Endothelial cell of umbilical vein (primary cell): ENCODE results near the gene WDR86. TPM values are rescaled to one million over a fixed set of nuclear protein-coding genes. Genes with fewer than 3 reads are reported as not detected.

Experiments used
- BruUV-seq: library from RNA; stranded (reverse); fragments of 400-500 nt; replicated peaks from 2 replicates; lab custom pipeline; 2021; lab: Mats Ljungman, UMichigan
- CTCF ChIA-PET: fragments of 300-600, 350-600 bp; sonication (Branson Sonifier 250); formaldehyde crosslinking; loops from one replicate; lab custom pipeline; 2021; ENCODE audit warnings: antibody characterized with exemption, inconsistent platforms; lab: Charles Lee
- POLR2A ChIA-PET: fragments of 300-600, 350-600 bp; sonication (Branson Sonifier 250); formaldehyde crosslinking; loops from one replicate; lab custom pipeline; 2021; ENCODE audit warnings: antibody characterized with exemption, inconsistent platforms; lab: Charles Lee
- DNase-seq: peaks from one replicate; pipeline ENCODE4 v3.0.0-alpha.2; 2011; ENCODE audit warnings: low read depth, low spot score
- FAIRE-seq: peaks from 2 replicates; lab custom pipeline; 2011; peaks lifted over from hg19 to GRCh38; lab: Jason Lieb, UNC
- H2AFZ ChIP-seq: 2 replicates; pipeline ENCODE4 v1.6.0; 2012; ENCODE audit warnings: low read depth, low read length, control low read depth, inconsistent platforms
- H3K27ac ChIP-seq: 2 replicates; pipeline ENCODE4 v1.5.1; 2011; ENCODE audit warnings: low read depth, mild to moderate bottlenecking, control low read depth, low read length, moderate library complexity; ENCODE audit not compliant: insufficient read depth
- H3K27me3 ChIP-seq, 2 experiments: 2 replicates each; pipeline versions ENCODE4 v1.6.0 to v1.6.1; 2011; ENCODE audit warnings: low read length in 2 of 2, mixed read lengths in 1 of 2; ENCODE audit not compliant: control insufficient read depth in 2 of 2, insufficient read depth in 2 of 2
- H3K36me3 ChIP-seq, 2 experiments: 2 replicates in 1 of 2; 3 replicates in 1 of 2; pipeline ENCODE4 v1.5.1; 2011; ENCODE audit warnings: low read length in 2 of 2, mild to moderate bottlenecking in 1 of 2, moderate library complexity in 1 of 2; ENCODE audit not compliant: control insufficient read depth in 2 of 2, insufficient read depth in 2 of 2; ENCODE audit errors: extremely low read depth in 1 of 2
- H3K4me1 ChIP-seq: 3 replicates; pipeline ENCODE4 v1.5.1; 2011; ENCODE audit warnings: mild to moderate bottlenecking, low read length; ENCODE audit not compliant: control insufficient read depth, insufficient read depth; ENCODE audit errors: extremely low read depth
- H3K4me2 ChIP-seq: 2 replicates; pipeline ENCODE4 v1.6.1; 2011; ENCODE audit warnings: low read length, control low read depth, mixed read lengths; ENCODE audit not compliant: insufficient read depth
- H3K4me3 ChIP-seq, 3 experiments: fragments of 200-600 bp in 1 of 3; sonication (generic), shearing (Covaris generic) in 1 of 3; replicated peaks in 1 of 3; 2 replicates each; pipeline ENCODE4 v1.5.1; 2011 to 2016; ENCODE audit warnings: control low read depth in 3 of 3, low read length in 3 of 3, mild to moderate bottlenecking in 2 of 3, inconsistent platforms in 1 of 3, low read depth in 1 of 3, moderate library complexity in 1 of 3; ENCODE audit not compliant: insufficient read depth in 1 of 3
- H3K79me2 ChIP-seq: 2 replicates; pipeline ENCODE4 v1.6.0; 2012; ENCODE audit warnings: low read length, inconsistent platforms; ENCODE audit not compliant: control insufficient read depth, insufficient read depth
- H3K9ac ChIP-seq: replicated peaks from 2 replicates; pipeline ENCODE3; 2011; ENCODE audit warnings: low read length, control low read depth; ENCODE audit not compliant: insufficient read depth; ENCODE audit errors: extremely low read depth
- H3K9me1 ChIP-seq: replicated peaks from 3 replicates; pipeline ENCODE4 v1.6.0; 2011; ENCODE audit warnings: mild to moderate bottlenecking, low read length; ENCODE audit not compliant: control insufficient read depth, insufficient read depth; ENCODE audit errors: extremely low read depth
- H3K9me3 ChIP-seq: replicated peaks from 2 replicates; pipeline ENCODE4 v1.5.1; 2012; ENCODE audit warnings: low read length, inconsistent platforms; ENCODE audit not compliant: control insufficient read depth, insufficient read depth
- H4K20me1 ChIP-seq: replicated peaks from 2 replicates; pipeline ENCODE3; 2011; ENCODE audit warnings: mild to moderate bottlenecking, low read length; ENCODE audit not compliant: control insufficient read depth, insufficient read depth; ENCODE audit errors: extremely low read depth
- CTCF ChIP-seq, 2 donors: IDR thresholded peaks; 1 replicate in 1 of 2; 2 replicates in 1 of 2; pipeline ENCODE4 v1.5.1; 2011; ENCODE audit warnings: low read length in 2 of 2, mild to moderate bottlenecking in 2 of 2, moderate library complexity in 2 of 2, control low read depth in 1 of 2, inconsistent platforms in 1 of 2, low read depth in 1 of 2; ENCODE audit not compliant: insufficient read depth in 1 of 2; ENCODE audit errors: extremely low read depth in 1 of 2
- EZH2 ChIP-seq: IDR thresholded peaks from 2 replicates; pipeline ENCODE4 v1.6.1; 2012; ENCODE audit warnings: borderline replicate concordance, low read depth, mild to moderate bottlenecking, moderate library complexity, low read length, inconsistent platforms; ENCODE audit not compliant: severe bottlenecking
- GATA2 ChIP-seq: IDR thresholded peaks from 2 replicates; pipeline ENCODE4 v1.7.0; 2011; ENCODE audit warnings: low read depth, mild to moderate bottlenecking, moderate library complexity, mixed read lengths, low read length; ENCODE audit not compliant: insufficient read length, insufficient read depth
- MAX ChIP-seq: IDR thresholded peaks from 2 replicates; pipeline ENCODE4 v1.6.1; 2011; ENCODE audit not compliant: insufficient read depth, insufficient read length
- dilution Hi-C: fragments of 300-500 bp; cut with MboI; formaldehyde crosslinking; loops from one replicate; pipeline ENCODE4 v1.15.0; 2019; ENCODE audit warnings: low sequenced_read_pairs; ENCODE audit not compliant: extremely low pct_ligation_motif_present
- intact Hi-C: fragments of 100-400 bp; cut with micrococcal nuclease; formaldehyde crosslinking; loops from one replicate; pipeline ENCODE4 v1.10.0; 2022
- polyA plus RNA-seq, 4 experiments: library from polyadenylated mRNA; depleted of rRNA in 3 of 4; stranded (reverse) in 3 of 4; unstranded in 1 of 4; fragments of >200 nt; gene quantifications; 2 replicates each; pipeline versions ENCODE4 v1.2.1 to v1.2.3, GENCODE V29; 2011 to 2012; ENCODE audit warnings: missing spikeins in 1 of 4
- total RNA-seq: library from RNA; stranded (reverse); gene quantifications from 2 replicates; pipeline ENCODE4 v1.2.3, GENCODE V29; 2021

WDR86 gene
- total and polyA plus RNA-seq, 2 donors (not counting 3 experiments of a cell fraction or from before 2014, with no cell fraction given), result not detected

GRCh38 chr7:151440799-151441445 is 31.1 kb upstream of the WDR86 start:
- no peaks in the 10 kb centered on the region for H3K9me1 ChIP-seq
- DNase-seq, result no peak
- TF ChIP-seq EZH2 (peak; percentile 13), GATA2 (no peak), CTCF (IDR thresholded peaks at IDR 0.05; ENCODE audit: extremely low read depth in 1 of 2, insufficient read depth in 1 of 2, low read depth in 1 of 2, low read length in 2 of 2) (no peak), MAX (no peak)
- H3K4me1 ChIP-seq, result no peaks in the 10 kb centered on the region
- no peaks in the 10 kb centered on the region for H4K20me1 ChIP-seq
- intact Hi-C loops (no loop called here), dilution Hi-C loops (no loop called here)
- H3K27me3 ChIP-seq, result peaks cover 25 to 34% of the 10 kb centered on the region in 2 experiments
- no TSS peak for BruUV-seq
- no peaks in the 10 kb centered on the region for H3K9me3 ChIP-seq
- ChIA-PET POLR2A (no interaction called here), CTCF (no interaction called here)
- H2AFZ ChIP-seq, result no peak overlapping the region
- no peaks in the 10 kb centered on the region for H3K79me2 ChIP-seq
- no peak overlapping the region for H3K4me3 ChIP-seq
- no peak overlapping the region for H3K27ac ChIP-seq
- no peak overlapping the region for H3K4me2 ChIP-seq
- no peak for FAIRE-seq
- H3K36me3 ChIP-seq, result no peaks in the 10 kb centered on the region
- no peak overlapping the region for H3K9ac ChIP-seq
